SK-N-SH (cell line): ENCODE data around the gene FRA10AC1.

Experiments
- CHD2 ChIP-seq: fragments of 150-350 bp; IDR thresholded peaks from 2 replicates; pipeline ENCODE4 v1.6.1; 2018; ENCODE audit warnings: low read length; ENCODE audit not compliant: partially characterized antibody
- FOXJ3 ChIP-seq: sonication (generic); formaldehyde crosslinking; IDR thresholded peaks from 2 replicates; pipeline ENCODE4 v1.5.1; 2020; ENCODE audit warnings: mild to moderate bottlenecking, missing genetic modification reagents
- FOXM1 ChIP-seq: IDR thresholded peaks from 2 replicates; pipeline ENCODE4 v1.4.0; 2012; ENCODE audit warnings: low read depth, mild to moderate bottlenecking
- GABPA ChIP-seq: IDR thresholded peaks from 2 replicates; pipeline ENCODE4 v1.4.0; 2012; ENCODE audit warnings: low read depth, mild to moderate bottlenecking
- JUND ChIP-seq: IDR thresholded peaks from 2 replicates; pipeline ENCODE4 v1.4.0; 2012
- POLR2AphosphoS5 ChIP-seq: IDR thresholded peaks from 2 replicates; pipeline ENCODE4 v1.6.1; 2012; ENCODE audit warnings: low read depth, low read length
- SIN3A ChIP-seq: IDR thresholded peaks from 2 replicates; pipeline ENCODE4 v1.6.1; 2012; ENCODE audit warnings: low read depth, mild to moderate bottlenecking, low read length, moderate library complexity, borderline replicate concordance
- TAF1 ChIP-seq: IDR thresholded peaks from 2 replicates; pipeline ENCODE4 v1.6.1; 2012; ENCODE audit warnings: low read depth, mild to moderate bottlenecking, low read length, moderate library complexity, borderline replicate concordance
- TF ChIP-seq, protein P1 (sequence below): IDR thresholded peaks from 2 replicates; pipeline ENCODE4 v1.4.0; 2012; ENCODE audit warnings: low read depth
- TF ChIP-seq, protein P2 (sequence below): fragments of 200-600 bp; sonication (generic); IDR thresholded peaks from 2 replicates; pipeline ENCODE4 v1.6.1; 2017; ENCODE audit warnings: antibody characterized with exemption, mild to moderate bottlenecking, moderate library complexity
- TF ChIP-seq, protein P3 (sequence below): IDR thresholded peaks from 2 replicates; pipeline ENCODE4; 2012
- TF ChIP-seq, protein P4 (sequence below): IDR thresholded peaks from 2 replicates; pipeline ENCODE4 v1.6.1; 2012; ENCODE audit warnings: mild to moderate bottlenecking, low read depth, low read length, moderate library complexity

GRCh38 chr10:93715345-93715744 is 13.0 kb upstream of the FRA10AC1 start:
- TF ChIP-seq POLR2AphosphoS5, result no peak
- TF ChIP-seq, protein P1, sequence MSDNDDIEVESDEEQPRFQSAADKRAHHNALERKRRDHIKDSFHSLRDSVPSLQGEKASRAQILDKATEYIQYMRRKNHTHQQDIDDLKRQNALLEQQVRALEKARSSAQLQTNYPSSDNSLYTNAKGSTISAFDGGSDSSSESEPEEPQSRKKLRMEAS, result no peak
- TF ChIP-seq, protein P2, sequence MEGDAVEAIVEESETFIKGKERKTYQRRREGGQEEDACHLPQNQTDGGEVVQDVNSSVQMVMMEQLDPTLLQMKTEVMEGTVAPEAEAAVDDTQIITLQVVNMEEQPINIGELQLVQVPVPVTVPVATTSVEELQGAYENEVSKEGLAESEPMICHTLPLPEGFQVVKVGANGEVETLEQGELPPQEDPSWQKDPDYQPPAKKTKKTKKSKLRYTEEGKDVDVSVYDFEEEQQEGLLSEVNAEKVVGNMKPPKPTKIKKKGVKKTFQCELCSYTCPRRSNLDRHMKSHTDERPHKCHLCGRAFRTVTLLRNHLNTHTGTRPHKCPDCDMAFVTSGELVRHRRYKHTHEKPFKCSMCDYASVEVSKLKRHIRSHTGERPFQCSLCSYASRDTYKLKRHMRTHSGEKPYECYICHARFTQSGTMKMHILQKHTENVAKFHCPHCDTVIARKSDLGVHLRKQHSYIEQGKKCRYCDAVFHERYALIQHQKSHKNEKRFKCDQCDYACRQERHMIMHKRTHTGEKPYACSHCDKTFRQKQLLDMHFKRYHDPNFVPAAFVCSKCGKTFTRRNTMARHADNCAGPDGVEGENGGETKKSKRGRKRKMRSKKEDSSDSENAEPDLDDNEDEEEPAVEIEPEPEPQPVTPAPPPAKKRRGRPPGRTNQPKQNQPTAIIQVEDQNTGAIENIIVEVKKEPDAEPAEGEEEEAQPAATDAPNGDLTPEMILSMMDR, result no peak
- TF ChIP-seq JUND, result no peak
- no peak for TF ChIP-seq TAF1
- TF ChIP-seq SIN3A, result no peak
- TF ChIP-seq GABPA, result no peak
- TF ChIP-seq, protein P3, sequence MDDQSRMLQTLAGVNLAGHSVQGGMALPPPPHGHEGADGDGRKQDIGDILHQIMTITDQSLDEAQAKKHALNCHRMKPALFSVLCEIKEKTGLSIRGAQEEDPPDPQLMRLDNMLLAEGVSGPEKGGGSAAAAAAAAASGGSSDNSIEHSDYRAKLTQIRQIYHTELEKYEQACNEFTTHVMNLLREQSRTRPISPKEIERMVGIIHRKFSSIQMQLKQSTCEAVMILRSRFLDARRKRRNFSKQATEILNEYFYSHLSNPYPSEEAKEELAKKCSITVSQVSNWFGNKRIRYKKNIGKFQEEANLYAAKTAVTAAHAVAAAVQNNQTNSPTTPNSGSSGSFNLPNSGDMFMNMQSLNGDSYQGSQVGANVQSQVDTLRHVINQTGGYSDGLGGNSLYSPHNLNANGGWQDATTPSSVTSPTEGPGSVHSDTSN, result no peak
- TF ChIP-seq FOXM1, result no peak
- no peak for TF ChIP-seq CHD2
- TF ChIP-seq FOXJ3 (CRISPR knock-in tag), result no peak
- TF ChIP-seq, protein P4, sequence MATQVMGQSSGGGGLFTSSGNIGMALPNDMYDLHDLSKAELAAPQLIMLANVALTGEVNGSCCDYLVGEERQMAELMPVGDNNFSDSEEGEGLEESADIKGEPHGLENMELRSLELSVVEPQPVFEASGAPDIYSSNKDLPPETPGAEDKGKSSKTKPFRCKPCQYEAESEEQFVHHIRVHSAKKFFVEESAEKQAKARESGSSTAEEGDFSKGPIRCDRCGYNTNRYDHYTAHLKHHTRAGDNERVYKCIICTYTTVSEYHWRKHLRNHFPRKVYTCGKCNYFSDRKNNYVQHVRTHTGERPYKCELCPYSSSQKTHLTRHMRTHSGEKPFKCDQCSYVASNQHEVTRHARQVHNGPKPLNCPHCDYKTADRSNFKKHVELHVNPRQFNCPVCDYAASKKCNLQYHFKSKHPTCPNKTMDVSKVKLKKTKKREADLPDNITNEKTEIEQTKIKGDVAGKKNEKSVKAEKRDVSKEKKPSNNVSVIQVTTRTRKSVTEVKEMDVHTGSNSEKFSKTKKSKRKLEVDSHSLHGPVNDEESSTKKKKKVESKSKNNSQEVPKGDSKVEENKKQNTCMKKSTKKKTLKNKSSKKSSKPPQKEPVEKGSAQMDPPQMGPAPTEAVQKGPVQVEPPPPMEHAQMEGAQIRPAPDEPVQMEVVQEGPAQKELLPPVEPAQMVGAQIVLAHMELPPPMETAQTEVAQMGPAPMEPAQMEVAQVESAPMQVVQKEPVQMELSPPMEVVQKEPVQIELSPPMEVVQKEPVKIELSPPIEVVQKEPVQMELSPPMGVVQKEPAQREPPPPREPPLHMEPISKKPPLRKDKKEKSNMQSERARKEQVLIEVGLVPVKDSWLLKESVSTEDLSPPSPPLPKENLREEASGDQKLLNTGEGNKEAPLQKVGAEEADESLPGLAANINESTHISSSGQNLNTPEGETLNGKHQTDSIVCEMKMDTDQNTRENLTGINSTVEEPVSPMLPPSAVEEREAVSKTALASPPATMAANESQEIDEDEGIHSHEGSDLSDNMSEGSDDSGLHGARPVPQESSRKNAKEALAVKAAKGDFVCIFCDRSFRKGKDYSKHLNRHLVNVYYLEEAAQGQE, result no peak
